NOMO-1 (cell line): Measurements from ENCODE around the gene RIN2.

ENCODE experiments used
- DNase-seq, 2 experiments: peaks; one replicate each; lab custom pipeline; 2025; ENCODE audit not compliant: unreplicated experiment in 2 of 2; lab: John Stamatoyannopoulos, UW

The RIN2 gene

GRCh38 chr20:19758133-19758500, at the start of gene RIN2:
Gene RIN2 (plus strand): TSS chr20:19758258. CDS start chr20:19889602, 131,344 bp downstream.
- no peak for DNase-seq

GRCh38 chr20:19709635-19710335, 48.3 kb upstream of the RIN2 start:
- no peak for DNase-seq

GRCh38 chr20:19710336-19711120, 47.5 kb upstream of the RIN2 start:
- no peak for DNase-seq

GRCh38 chr20:19711126-19711525, 46.9 kb upstream of the RIN2 start:
- DNase-seq: no peak

GRCh38 chr20:19712721-19713260, 45.3 kb upstream of the RIN2 start:
- DNase-seq: no peak

- DNase-seq: no peak
These were observed 44.1 kb upstream of the RIN2 start for GRCh38 chr20:19713822-19714578.

GRCh38 chr20:19714579-19714840, 43.5 kb upstream of the RIN2 start:
- no peak for DNase-seq

GRCh38 chr20:19715986-19716385, 42.1 kb upstream of the RIN2 start:
- DNase-seq: no peak

GRCh38 chr20:19718880-19719279, 39.2 kb upstream of the RIN2 start:
- DNase-seq: no peak

- DNase-seq: no peak
These were observed 37.1 kb upstream of the RIN2 start for GRCh38 chr20:19720991-19721390.

GRCh38 chr20:19723051-19723450, 35.0 kb upstream of the RIN2 start:
- DNase-seq: no peak

- DNase-seq: no peak
These were observed 34.1 kb upstream of the RIN2 start for GRCh38 chr20:19723813-19724430.

GRCh38 chr20:19725373-19725772, 32.7 kb upstream of the RIN2 start:
- DNase-seq: no peak

GRCh38 chr20:19725814-19726525, 32.1 kb upstream of the RIN2 start:
- peak in 1 of 2 experiments; percentile 66 for DNase-seq

- no peak for DNase-seq
These were observed 30.7 kb upstream of the RIN2 start for GRCh38 chr20:19727251-19727847.

GRCh38 chr20:19729672-19730071, 28.4 kb upstream of the RIN2 start:
- no peak for DNase-seq

- DNase-seq: no peak
These were observed 27.4 kb upstream of the RIN2 start for GRCh38 chr20:19730706-19731105.

GRCh38 chr20:19734811-19735210, 23.2 kb upstream of the RIN2 start:
- no peak for DNase-seq

GRCh38 chr20:19735446-19735845, 22.6 kb upstream of the RIN2 start:
- DNase-seq: peak; percentile 61 to 78

GRCh38 chr20:19737025-19737424, 21.0 kb upstream of the RIN2 start:
- peak; percentile 68 to 94 for DNase-seq
